ENCODE measurements around the gene LIMS1. TPM values are rescaled to one million over a fixed set of nuclear protein-coding genes. Genes with fewer than 3 reads are reported as not detected.
"Not testable (repeated sequence)": the region's sequence is repeated elsewhere in the genome, so short reads cannot be mapped to it uniquely, and the experiment has no call there.

Gene LIMS1
- total and polyA plus RNA-seq, 11 donors, result 21.3 to 136 (median 76.0) TPM

DNA sequence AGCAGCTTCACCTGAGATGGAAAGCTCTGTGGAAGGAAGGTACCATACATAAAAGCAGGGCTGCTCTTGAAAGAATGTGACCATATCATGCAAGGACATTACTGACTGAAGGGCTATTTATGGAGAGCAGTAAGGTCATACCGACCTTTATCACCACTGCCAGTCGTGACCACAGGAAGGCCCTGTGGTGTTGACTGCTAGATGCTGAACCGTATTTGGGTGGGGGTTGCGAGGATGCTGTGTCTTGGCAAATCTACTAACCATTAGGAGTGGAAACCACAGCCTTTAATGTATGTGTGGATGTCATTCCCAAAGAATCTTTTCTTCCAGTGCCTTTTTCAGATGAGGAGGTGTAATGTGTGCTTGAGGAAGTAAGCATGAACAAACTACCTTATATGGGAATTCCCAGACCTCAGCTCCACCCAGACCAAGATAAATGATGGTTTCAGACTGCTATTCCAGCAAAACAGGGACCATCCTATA, 60.8 kb downstream of the LIMS1 start:
- no peaks in the 10 kb centered on the region for H3K27me3 ChIP-seq
- no peak for TF ChIP-seq POLR2A (IDR thresholded peaks at IDR 0.05)
- TF ChIP-seq, protein P1, sequence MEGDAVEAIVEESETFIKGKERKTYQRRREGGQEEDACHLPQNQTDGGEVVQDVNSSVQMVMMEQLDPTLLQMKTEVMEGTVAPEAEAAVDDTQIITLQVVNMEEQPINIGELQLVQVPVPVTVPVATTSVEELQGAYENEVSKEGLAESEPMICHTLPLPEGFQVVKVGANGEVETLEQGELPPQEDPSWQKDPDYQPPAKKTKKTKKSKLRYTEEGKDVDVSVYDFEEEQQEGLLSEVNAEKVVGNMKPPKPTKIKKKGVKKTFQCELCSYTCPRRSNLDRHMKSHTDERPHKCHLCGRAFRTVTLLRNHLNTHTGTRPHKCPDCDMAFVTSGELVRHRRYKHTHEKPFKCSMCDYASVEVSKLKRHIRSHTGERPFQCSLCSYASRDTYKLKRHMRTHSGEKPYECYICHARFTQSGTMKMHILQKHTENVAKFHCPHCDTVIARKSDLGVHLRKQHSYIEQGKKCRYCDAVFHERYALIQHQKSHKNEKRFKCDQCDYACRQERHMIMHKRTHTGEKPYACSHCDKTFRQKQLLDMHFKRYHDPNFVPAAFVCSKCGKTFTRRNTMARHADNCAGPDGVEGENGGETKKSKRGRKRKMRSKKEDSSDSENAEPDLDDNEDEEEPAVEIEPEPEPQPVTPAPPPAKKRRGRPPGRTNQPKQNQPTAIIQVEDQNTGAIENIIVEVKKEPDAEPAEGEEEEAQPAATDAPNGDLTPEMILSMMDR (IDR thresholded peaks at IDR 0.05), result no peak
- DNase-seq, result no peak
- 33 to 49% (median 39%) methylated on average over 4 of the region's 4 CpGs for WGBS, 4 donors
- no peaks in the 10 kb centered on the region for H3K36me3 ChIP-seq
- intact Hi-C loops (cut with DNase I), result loop anchor here in 3 of 10 donors (5.0 kb wide), 1 partner anchor 42 kb away; no protein-coding TSS in a partner anchor
- peak overlapping the region in 1 of 12 donors; percentile 9 for H3K4me3 ChIP-seq
- no peaks in the 10 kb centered on the region for H3K9me3 ChIP-seq
- H3K4me1 ChIP-seq, result peaks cover 0 to 72% (median 34%) of the 10 kb centered on the region in 12 donors
- peak; percentile 49 to 58 (median 51) for ATAC-seq
- H3K27ac ChIP-seq, result peak overlapping the region in 11 of 12 donors; percentile 4 to 92 (median 66)

DNA sequence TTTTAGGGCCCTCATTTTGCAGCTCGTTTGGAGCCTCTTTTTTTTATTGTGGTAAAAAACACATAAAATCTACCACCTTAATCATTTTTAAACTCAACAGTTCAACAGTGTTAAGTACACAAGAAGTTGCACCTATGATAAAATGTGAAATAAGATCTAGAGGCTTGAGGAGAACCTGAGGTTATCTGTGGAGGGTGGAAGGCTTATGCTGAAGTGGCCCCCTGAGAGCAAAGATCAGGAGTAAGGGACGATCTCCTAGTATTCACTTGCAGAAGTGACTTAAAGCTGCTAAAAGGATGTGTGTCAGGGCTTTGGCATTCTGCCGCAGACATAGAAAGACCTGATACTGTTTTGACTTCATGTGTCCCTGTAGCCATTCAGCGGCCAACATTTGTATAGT, 61.5 kb downstream of the LIMS1 start:
- WGBS, 4 donors, result 34 to 48% (median 46%) methylated on average over 3 to 4 of the region's 4 CpGs
- not testable (repeated sequence) for H3K27me3 ChIP-seq, DNase-seq, H3K9me3 ChIP-seq, H3K4me3 ChIP-seq, H3K36me3 ChIP-seq
- intact Hi-C loops (cut with DNase I), result loop anchor here in 1 of 10 donors (2.0 kb wide), 1 partner anchor 41 kb away; no protein-coding TSS in a partner anchor
- Histone ChIP-seq H3K27ac (peak overlapping the region in 9 of 12 donors; percentile 40 to 92 (median 66)), H3K4me1 (peaks cover 0 to 64% (median 33%) of the 10 kb centered on the region in 12 donors)
- ATAC-seq, result peak in 1 of 4 donors; percentile 11

GRCh38 chr2:108597105-108597744, 63.0 kb downstream of the LIMS1 start:
- 43 to 55% (median 53%) methylated on average over 7 of the region's 7 CpGs for WGBS, 4 donors
- ATAC-seq, result peak in 1 of 4 donors; percentile 57
- not testable (repeated sequence) for H3K36me3 ChIP-seq, H3K27me3 ChIP-seq, DNase-seq, H3K4me3 ChIP-seq, H3K27ac ChIP-seq
- peaks cover 0 to 10% (median 0%) of the 10 kb centered on the region in 12 donors for H3K9me3 ChIP-seq
- intact Hi-C loops (cut with DNase I), result loop anchor here in 1 of 10 donors (2.0 kb wide), 1 partner anchor 40 kb away; no protein-coding TSS in a partner anchor
- H3K4me1 ChIP-seq, result peaks cover 0 to 60% (median 33%) of the 10 kb centered on the region in 12 donors
- TF ChIP-seq, protein P1 (IDR thresholded peaks at IDR 0.05), result peak in 6 of 12 donors; percentile 19 to 47 (median 36)

- DNase-seq, H3K36me3 ChIP-seq, H3K27me3 ChIP-seq: not testable (repeated sequence)
- Histone ChIP-seq H3K27ac (peak overlapping the region in 3 of 12 donors; percentile 11 to 32 (median 23)), H3K4me3 (peak overlapping the region in 2 of 12 donors; percentile 9 to 23), H3K9me3 (peaks cover 0 to 15% (median 0%) of the 10 kb centered on the region in 12 donors), H3K4me1 (peaks cover 0 to 37% (median 6%) of the 10 kb centered on the region in 12 donors)
- peak in 2 of 4 donors; percentile 40 to 42 for ATAC-seq
- intact Hi-C loops (cut with DNase I), result loop anchor here in 1 of 10 donors (5.0 kb wide), 1 partner anchor 36 kb away; no protein-coding TSS in a partner anchor
- whole genome bisulfite sequencing, 4 donors, result 51 to 71% (median 65%) methylated on average over 10 of the region's 10 CpGs
These were observed 66.9 kb downstream of the LIMS1 start for GRCh38 chr2:108601199-108601598.

DNA sequence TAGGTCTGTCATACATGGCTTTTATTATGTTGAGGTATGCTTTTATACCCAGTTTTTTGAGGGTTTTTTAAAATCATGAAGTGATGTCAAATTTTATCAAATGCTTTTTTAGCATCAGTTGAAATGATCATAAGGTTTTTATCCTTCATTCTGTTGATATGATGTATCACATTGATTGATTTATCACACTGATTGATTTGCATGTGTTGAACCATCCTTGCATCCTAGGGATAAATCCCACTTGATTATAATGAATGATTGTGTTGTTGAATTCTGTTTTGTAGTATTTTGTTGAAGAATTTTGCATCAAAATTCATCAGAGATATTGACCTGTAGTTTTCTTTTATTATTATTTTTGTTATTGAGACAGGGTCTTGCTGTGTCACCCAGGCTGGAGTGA, 68.2 kb downstream of the LIMS1 start:
- H3K4me1 ChIP-seq, result peaks cover 0 to 33% (median 9%) of the 10 kb centered on the region in 12 donors
- H3K9me3 ChIP-seq, result peaks cover 0 to 15% (median 0%) of the 10 kb centered on the region in 12 donors
- intact Hi-C loops (cut with DNase I), result loop anchor here in 1 of 10 donors (5.0 kb wide), 1 partner anchor 35 kb away; no protein-coding TSS in a partner anchor
- no peaks in the 10 kb centered on the region for H3K36me3 ChIP-seq
- H3K27ac ChIP-seq, result no peak overlapping the region
- ATAC-seq (no peak), DNase-seq (no peak)
- TF ChIP-seq, protein P1 (IDR thresholded peaks at IDR 0.05), result no peak
- H3K27me3 ChIP-seq, result no peaks in the 10 kb centered on the region
- H3K4me3 ChIP-seq, result no peak overlapping the region
